SK-N-SH (cell line): Measurements from ENCODE around the gene ELN. TPM values are rescaled to one million over a fixed set of nuclear protein-coding genes. Genes with fewer than 3 reads are reported as not detected.

Experiments used
- CTCF ChIA-PET: fragments of 300-600, 350-600 bp; formaldehyde crosslinking; extraction: SDS; loops from one replicate; lab custom pipeline; 2021; lab: Yijun Ruan, JAX
- POLR2A ChIA-PET: fragments of 350-600 bp; sonication (Branson Sonifier 250); formaldehyde crosslinking; extraction: SDS; loops from one replicate; lab custom pipeline; 2020; ENCODE audit warnings: antibody characterized with exemption, inconsistent platforms; lab: Yijun Ruan, JAX
- DNase-seq: peaks from one replicate; pipeline ENCODE4 v3.0.0; 2012
- H2AFZ ChIP-seq: fragments of 200-600 bp; sonication (generic); 2 replicates; pipeline ENCODE4 v1.8.1; 2016; ENCODE audit warnings: antibody characterized with exemption, mild to moderate bottlenecking, low read depth
- H3F3A ChIP-seq: fragments of 200-600 bp; sonication (generic); replicated peaks from 2 replicates; pipeline ENCODE3; 2016; ENCODE audit warnings: antibody characterized with exemption, mild to moderate bottlenecking; ENCODE audit not compliant: insufficient read depth
- H3K27ac ChIP-seq, 2 experiments: fragments of 200-500 bp in 1 of 2; fragments of 200-600 bp in 1 of 2; sonication (Bioruptor generic) in 1 of 2; sonication (generic), shearing (Covaris generic) in 1 of 2; 2 replicates each; pipeline versions ENCODE4 v1.5.1 to v1.6.1; 2014 to 2016; ENCODE audit warnings: low read depth in 2 of 2, inconsistent platforms in 1 of 2, low read length in 1 of 2, mild to moderate bottlenecking in 1 of 2, mixed read lengths in 1 of 2
- H3K27me3 ChIP-seq: fragments of 200-600 bp; sonication (generic), shearing (Covaris generic); 2 replicates; pipeline ENCODE4 v1.6.1; 2016; ENCODE audit warnings: mixed run types; ENCODE audit not compliant: insufficient read depth
- H3K36me3 ChIP-seq, 2 experiments: fragments of 200-500 bp in 1 of 2; fragments of 200-600 bp in 1 of 2; sonication (Bioruptor generic) in 1 of 2; sonication (generic) in 1 of 2; replicated peaks in 1 of 2; 2 replicates each; pipeline versions ENCODE3 to v1.5.1; 2014 to 2016; ENCODE audit warnings: low read length in 1 of 2, mild to moderate bottlenecking in 1 of 2; ENCODE audit not compliant: insufficient read depth in 2 of 2, control insufficient read depth in 1 of 2
- H3K4me1 ChIP-seq, 2 experiments: fragments of 200-500 bp in 1 of 2; fragments of 200-600 bp in 1 of 2; sonication (Bioruptor generic) in 1 of 2; sonication (generic), shearing (Covaris generic) in 1 of 2; 2 replicates each; pipeline versions ENCODE4 v1.5.1 to v1.6.1; 2014 to 2016; ENCODE audit warnings: low read depth in 1 of 2, low read length in 1 of 2, mixed run types in 1 of 2; ENCODE audit not compliant: insufficient read depth in 2 of 2, control insufficient read depth in 1 of 2
- H3K4me2 ChIP-seq: fragments of 200-600 bp; sonication (generic), shearing (Covaris generic); 2 replicates; pipeline ENCODE4 v1.6.1; 2017; ENCODE audit warnings: mixed run types
- H3K4me3 ChIP-seq, 2 experiments: fragments of 200-500 bp in 1 of 2; fragments of 200-600 bp in 1 of 2; sonication (Bioruptor generic) in 1 of 2; sonication (generic), shearing (Covaris generic) in 1 of 2; 2 replicates each; pipeline versions ENCODE4 v1.5.1 to v1.8.1; 2014 to 2016; ENCODE audit warnings: low read depth in 2 of 2, inconsistent platforms in 1 of 2, low read length in 1 of 2, mild to moderate bottlenecking in 1 of 2, mixed read lengths in 1 of 2, moderate library complexity in 1 of 2
- H3K79me2 ChIP-seq: fragments of 200-600 bp; sonication (generic); 2 replicates; pipeline ENCODE4 v1.8.1; 2017; ENCODE audit warnings: mild to moderate bottlenecking; ENCODE audit not compliant: insufficient read depth
- H3K9ac ChIP-seq: fragments of 200-600 bp; sonication (generic); 2 replicates; pipeline ENCODE4 v1.6.1; 2017; ENCODE audit warnings: mixed run types
- H3K9me2 ChIP-seq: fragments of 200-600 bp; sonication (generic); 2 replicates; pipeline ENCODE4 v1.6.1; 2017; ENCODE audit warnings: mixed run types
- H3K9me3 ChIP-seq: fragments of 200-600 bp; sonication (generic); 2 replicates; pipeline ENCODE4 v1.6.1; 2017; ENCODE audit warnings: mixed run types, mild to moderate bottlenecking, moderate library complexity
- H4K20me1 ChIP-seq: fragments of 200-600 bp; sonication (generic); 2 replicates; pipeline ENCODE4 v1.6.1; 2017; ENCODE audit warnings: mild to moderate bottlenecking, mixed run types; ENCODE audit not compliant: insufficient read depth
- EP300 ChIP-seq, 2 experiments: IDR thresholded peaks; 2 replicates each; pipeline versions ENCODE4 v1.4.0 to v1.6.1; 2012; ENCODE audit warnings: borderline replicate concordance in 1 of 2, low read depth in 1 of 2, low read length in 1 of 2
- FOSL2 ChIP-seq: IDR thresholded peaks from 2 replicates; pipeline ENCODE4 v1.4.0; 2012; ENCODE audit warnings: low read depth, mild to moderate bottlenecking, moderate library complexity, borderline replicate concordance
- FOXJ3 ChIP-seq: sonication (generic); formaldehyde crosslinking; IDR thresholded peaks from 2 replicates; pipeline ENCODE4 v1.5.1; 2020; ENCODE audit warnings: mild to moderate bottlenecking, missing genetic modification reagents
- FOXM1 ChIP-seq: IDR thresholded peaks from 2 replicates; pipeline ENCODE4 v1.4.0; 2012; ENCODE audit warnings: low read depth, mild to moderate bottlenecking
- IRF3 ChIP-seq: fragments of 150-350 bp; IDR thresholded peaks from 2 replicates; pipeline ENCODE4 v1.6.1; 2016; ENCODE audit warnings: mild to moderate bottlenecking, low read depth, low read length
- MEF2A ChIP-seq: IDR thresholded peaks from 2 replicates; pipeline ENCODE4 v1.4.0; 2012; ENCODE audit warnings: low read depth, borderline replicate concordance
- MXI1 ChIP-seq: IDR thresholded peaks from 2 replicates; pipeline ENCODE4 v1.6.1; 2012; ENCODE audit warnings: mild to moderate bottlenecking, low read depth, low read length, improper control_type of control experiment
- NFIC ChIP-seq: IDR thresholded peaks from 2 replicates; pipeline ENCODE4 v1.4.0; 2012; ENCODE audit warnings: borderline replicate concordance
- NRF1 ChIP-seq: IDR thresholded peaks from 2 replicates; pipeline ENCODE4 v1.6.1; 2012; ENCODE audit warnings: low read depth, mild to moderate bottlenecking, low read length
- PBX3 ChIP-seq: IDR thresholded peaks from 2 replicates; pipeline ENCODE4; 2012
- POLR2AphosphoS5 ChIP-seq: IDR thresholded peaks from 2 replicates; pipeline ENCODE4 v1.6.1; 2012; ENCODE audit warnings: low read depth, low read length
- RCOR1 ChIP-seq: fragments of 150-350 bp; IDR thresholded peaks from 2 replicates; pipeline ENCODE4 v1.6.1; 2017; ENCODE audit warnings: antibody characterized with exemption, low read length
- REST ChIP-seq: IDR thresholded peaks from 2 replicates; pipeline ENCODE4 v1.6.1; 2012; ENCODE audit warnings: mild to moderate bottlenecking, low read depth, low read length, moderate library complexity
- SIN3A ChIP-seq: IDR thresholded peaks from 2 replicates; pipeline ENCODE4 v1.6.1; 2012; ENCODE audit warnings: low read depth, mild to moderate bottlenecking, low read length, moderate library complexity, borderline replicate concordance
- SMC3 ChIP-seq: IDR thresholded peaks from 2 replicates; pipeline ENCODE4 v1.6.1; 2012; ENCODE audit warnings: low read depth, low read length, improper control_type of control experiment
- TEAD4 ChIP-seq: IDR thresholded peaks from 2 replicates; pipeline ENCODE4 v1.4.0; 2012; ENCODE audit warnings: mild to moderate bottlenecking, borderline replicate concordance; ENCODE audit not compliant: insufficient read depth
- YY1 ChIP-seq: IDR thresholded peaks from 2 replicates; pipeline ENCODE4 v1.4.0; 2012; ENCODE audit warnings: low read depth, mild to moderate bottlenecking
- WGBS: methylation state at CpG from one replicate; pipeline ENCODE4 v1.1.6; 2017; ENCODE audit warnings: low lambda C conversion rate; 5-methylcytosine and 5-hydroxymethylcytosine counted together
- polyA plus RNA-seq, 3 experiments: library from polyadenylated mRNA; depleted of rRNA; stranded (reverse); fragments of >200 nt; gene quantifications; 2 replicates each; pipeline ENCODE4 v1.2.3, GENCODE V29; 2012
- TF ChIP-seq, protein P1 (sequence below): fragments of 150-350 bp; IDR thresholded peaks from 2 replicates; pipeline ENCODE4 v1.6.1; 2017; ENCODE audit warnings: antibody characterized with exemption, low read length, low read depth, borderline replicate concordance
- TF ChIP-seq, protein P2 (sequence below): IDR thresholded peaks from 2 replicates; pipeline ENCODE4 v1.4.0; 2012; ENCODE audit warnings: low read depth
- TF ChIP-seq, protein P3 (sequence below): fragments of 200-600 bp; sonication (generic); IDR thresholded peaks from 2 replicates; pipeline ENCODE4 v1.6.1; 2017; ENCODE audit warnings: antibody characterized with exemption, mild to moderate bottlenecking, moderate library complexity

Gene ELN
- polyA plus RNA-seq, 1 of the 3 experiments (the other 2 are of a cell fraction) = 12.5 TPM

DNA sequence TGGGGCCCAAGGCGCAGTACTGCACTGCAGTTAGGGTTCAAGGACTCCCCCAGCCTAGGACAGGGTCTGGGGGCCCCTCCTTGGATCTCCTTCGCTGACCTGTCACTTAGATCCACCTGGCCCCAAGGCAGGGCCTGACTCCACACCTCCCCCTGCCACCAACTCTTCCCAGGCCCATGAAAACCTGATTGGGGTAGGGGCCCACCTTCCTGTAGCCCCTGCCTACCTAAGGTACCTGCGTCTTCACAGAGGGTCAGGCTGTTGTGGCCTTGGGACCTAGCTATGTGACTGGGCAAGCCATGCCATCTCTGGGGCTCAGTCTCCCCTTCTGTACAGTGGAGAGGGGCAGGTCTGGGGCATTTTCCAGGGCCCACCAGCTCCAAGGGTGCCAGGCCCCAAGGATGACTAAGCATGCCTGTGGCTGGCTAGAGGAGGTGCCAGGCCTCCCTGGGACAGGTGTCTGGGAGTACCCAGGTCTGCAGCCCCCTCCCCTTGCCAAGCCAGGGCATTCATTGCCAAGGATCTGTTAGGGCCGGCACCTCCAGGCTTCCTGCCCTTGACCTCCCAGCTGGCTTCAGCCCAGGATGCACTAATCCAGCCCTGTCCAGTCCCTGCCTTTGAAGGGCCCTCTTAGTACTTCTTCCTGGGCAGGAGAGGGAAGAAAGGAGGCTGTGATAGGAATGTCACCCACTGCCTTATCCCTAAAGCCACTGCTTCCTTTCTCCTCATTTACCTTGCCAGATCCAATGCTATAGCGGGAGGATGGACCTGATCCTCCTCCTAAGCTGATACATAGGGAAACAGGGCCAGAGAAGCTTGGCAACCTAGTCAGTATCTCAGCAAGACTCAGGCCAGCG lies 57.0 kb downstream of the ELN start (continued):
- TF ChIP-seq, protein P1, sequence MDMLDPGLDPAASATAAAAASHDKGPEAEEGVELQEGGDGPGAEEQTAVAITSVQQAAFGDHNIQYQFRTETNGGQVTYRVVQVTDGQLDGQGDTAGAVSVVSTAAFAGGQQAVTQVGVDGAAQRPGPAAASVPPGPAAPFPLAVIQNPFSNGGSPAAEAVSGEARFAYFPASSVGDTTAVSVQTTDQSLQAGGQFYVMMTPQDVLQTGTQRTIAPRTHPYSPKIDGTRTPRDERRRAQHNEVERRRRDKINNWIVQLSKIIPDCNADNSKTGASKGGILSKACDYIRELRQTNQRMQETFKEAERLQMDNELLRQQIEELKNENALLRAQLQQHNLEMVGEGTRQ = no peak
- TF ChIP-seq, protein P2, sequence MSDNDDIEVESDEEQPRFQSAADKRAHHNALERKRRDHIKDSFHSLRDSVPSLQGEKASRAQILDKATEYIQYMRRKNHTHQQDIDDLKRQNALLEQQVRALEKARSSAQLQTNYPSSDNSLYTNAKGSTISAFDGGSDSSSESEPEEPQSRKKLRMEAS = no peak
- TF ChIP-seq MEF2A = no peak
- TF ChIP-seq SMC3 = no peak

DNA sequence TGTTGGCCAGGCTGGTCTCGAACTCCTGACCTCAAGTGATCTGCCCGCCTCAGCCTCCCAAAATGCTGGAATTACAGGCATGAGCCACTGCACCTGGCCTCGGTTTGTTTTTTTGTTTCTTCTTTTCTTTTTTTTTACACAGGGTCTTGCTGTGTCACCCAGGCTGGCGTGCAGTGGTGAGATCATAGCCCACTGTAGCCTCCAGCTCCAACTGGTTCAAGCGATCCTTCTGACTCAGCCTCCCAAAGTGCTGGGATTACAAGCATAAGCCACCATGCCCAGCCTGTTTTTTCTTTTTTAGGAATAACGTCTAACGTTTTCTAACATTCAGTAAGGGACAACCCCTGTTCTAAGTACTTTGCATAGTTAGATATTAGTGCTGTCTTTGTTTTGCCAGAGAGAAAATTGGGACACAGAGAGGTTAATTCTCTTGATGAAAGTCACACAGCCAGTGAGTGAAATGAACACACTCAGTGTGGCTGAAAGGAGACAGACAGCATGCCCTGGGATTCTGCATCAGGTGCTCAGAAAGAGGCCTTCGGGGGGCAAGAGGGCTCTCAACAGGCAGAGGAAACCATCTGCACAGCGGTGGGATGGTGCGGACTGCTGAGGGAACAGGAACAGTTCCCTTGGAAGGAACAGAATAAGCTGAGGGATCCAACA lies 59.9 kb downstream of the ELN start:
- Histone ChIP-seq H3K79me2 (peaks cover 84% of the 10 kb centered on the region), H3K4me1 (peaks cover 24 to 32% of the 10 kb centered on the region in 2 experiments; a peak in 3 of 4 replicates)
- POLR2A ChIA-PET = no interaction called here
- TF ChIP-seq POLR2AphosphoS5 (no peak), IRF3 (no peak), MXI1 (no peak), TEAD4 (no peak), SMC3 (no peak), REST (no peak), MEF2A (no peak), FOSL2 (no peak), FOXJ3 (no peak), NRF1 (no peak), FOXM1 (no peak), YY1 (no peak), NFIC (no peak), RCOR1 (no peak), EP300 (IDR thresholded peaks at IDR 0.05; ENCODE audit: borderline replicate concordance in 1 of 2, low read depth in 1 of 2, low read length in 1 of 2) (no peak), SIN3A (no peak), PBX3 (no peak)
- TF ChIP-seq, protein P3, sequence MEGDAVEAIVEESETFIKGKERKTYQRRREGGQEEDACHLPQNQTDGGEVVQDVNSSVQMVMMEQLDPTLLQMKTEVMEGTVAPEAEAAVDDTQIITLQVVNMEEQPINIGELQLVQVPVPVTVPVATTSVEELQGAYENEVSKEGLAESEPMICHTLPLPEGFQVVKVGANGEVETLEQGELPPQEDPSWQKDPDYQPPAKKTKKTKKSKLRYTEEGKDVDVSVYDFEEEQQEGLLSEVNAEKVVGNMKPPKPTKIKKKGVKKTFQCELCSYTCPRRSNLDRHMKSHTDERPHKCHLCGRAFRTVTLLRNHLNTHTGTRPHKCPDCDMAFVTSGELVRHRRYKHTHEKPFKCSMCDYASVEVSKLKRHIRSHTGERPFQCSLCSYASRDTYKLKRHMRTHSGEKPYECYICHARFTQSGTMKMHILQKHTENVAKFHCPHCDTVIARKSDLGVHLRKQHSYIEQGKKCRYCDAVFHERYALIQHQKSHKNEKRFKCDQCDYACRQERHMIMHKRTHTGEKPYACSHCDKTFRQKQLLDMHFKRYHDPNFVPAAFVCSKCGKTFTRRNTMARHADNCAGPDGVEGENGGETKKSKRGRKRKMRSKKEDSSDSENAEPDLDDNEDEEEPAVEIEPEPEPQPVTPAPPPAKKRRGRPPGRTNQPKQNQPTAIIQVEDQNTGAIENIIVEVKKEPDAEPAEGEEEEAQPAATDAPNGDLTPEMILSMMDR = no peak

More for the DNA sequence above, 59.9 kb downstream of the ELN start:
- Histone ChIP-seq H3K9ac (no peak overlapping the region), H3K4me3 (no peak overlapping the region), H3K27ac (no peak overlapping the region), H3K4me2 (no peak overlapping the region), H3K36me3 (peaks cover 15 to 52% of the 10 kb centered on the region in 2 experiments), H3K9me2 (no peaks in the 10 kb centered on the region), H2AFZ (no peak overlapping the region), H3K9me3 (no peaks in the 10 kb centered on the region), H3F3A (peaks cover 35% of the 10 kb centered on the region), H4K20me1 (no peaks in the 10 kb centered on the region), H3K27me3 (no peaks in the 10 kb centered on the region)
- CTCF ChIA-PET = interaction anchor here (0.7 to 1.7 kb wide), 4 partner anchors 20 to 132 kb away, joined by 3 to 6 read pairs (median 4); no protein-coding TSS in a partner anchor
- WGBS = 98% methylated on average over 10 of the region's 10 CpGs
- DNase-seq = no peak
